Measurements from ENCODE around the gene L1CAM.
A peak's percentile ranks its signal among the peaks of the same experiment; 100 is the strongest.

L1CAM gene, protein sequence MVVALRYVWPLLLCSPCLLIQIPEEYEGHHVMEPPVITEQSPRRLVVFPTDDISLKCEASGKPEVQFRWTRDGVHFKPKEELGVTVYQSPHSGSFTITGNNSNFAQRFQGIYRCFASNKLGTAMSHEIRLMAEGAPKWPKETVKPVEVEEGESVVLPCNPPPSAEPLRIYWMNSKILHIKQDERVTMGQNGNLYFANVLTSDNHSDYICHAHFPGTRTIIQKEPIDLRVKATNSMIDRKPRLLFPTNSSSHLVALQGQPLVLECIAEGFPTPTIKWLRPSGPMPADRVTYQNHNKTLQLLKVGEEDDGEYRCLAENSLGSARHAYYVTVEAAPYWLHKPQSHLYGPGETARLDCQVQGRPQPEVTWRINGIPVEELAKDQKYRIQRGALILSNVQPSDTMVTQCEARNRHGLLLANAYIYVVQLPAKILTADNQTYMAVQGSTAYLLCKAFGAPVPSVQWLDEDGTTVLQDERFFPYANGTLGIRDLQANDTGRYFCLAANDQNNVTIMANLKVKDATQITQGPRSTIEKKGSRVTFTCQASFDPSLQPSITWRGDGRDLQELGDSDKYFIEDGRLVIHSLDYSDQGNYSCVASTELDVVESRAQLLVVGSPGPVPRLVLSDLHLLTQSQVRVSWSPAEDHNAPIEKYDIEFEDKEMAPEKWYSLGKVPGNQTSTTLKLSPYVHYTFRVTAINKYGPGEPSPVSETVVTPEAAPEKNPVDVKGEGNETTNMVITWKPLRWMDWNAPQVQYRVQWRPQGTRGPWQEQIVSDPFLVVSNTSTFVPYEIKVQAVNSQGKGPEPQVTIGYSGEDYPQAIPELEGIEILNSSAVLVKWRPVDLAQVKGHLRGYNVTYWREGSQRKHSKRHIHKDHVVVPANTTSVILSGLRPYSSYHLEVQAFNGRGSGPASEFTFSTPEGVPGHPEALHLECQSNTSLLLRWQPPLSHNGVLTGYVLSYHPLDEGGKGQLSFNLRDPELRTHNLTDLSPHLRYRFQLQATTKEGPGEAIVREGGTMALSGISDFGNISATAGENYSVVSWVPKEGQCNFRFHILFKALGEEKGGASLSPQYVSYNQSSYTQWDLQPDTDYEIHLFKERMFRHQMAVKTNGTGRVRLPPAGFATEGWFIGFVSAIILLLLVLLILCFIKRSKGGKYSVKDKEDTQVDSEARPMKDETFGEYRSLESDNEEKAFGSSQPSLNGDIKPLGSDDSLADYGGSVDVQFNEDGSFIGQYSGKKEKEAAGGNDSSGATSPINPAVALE

DNA sequence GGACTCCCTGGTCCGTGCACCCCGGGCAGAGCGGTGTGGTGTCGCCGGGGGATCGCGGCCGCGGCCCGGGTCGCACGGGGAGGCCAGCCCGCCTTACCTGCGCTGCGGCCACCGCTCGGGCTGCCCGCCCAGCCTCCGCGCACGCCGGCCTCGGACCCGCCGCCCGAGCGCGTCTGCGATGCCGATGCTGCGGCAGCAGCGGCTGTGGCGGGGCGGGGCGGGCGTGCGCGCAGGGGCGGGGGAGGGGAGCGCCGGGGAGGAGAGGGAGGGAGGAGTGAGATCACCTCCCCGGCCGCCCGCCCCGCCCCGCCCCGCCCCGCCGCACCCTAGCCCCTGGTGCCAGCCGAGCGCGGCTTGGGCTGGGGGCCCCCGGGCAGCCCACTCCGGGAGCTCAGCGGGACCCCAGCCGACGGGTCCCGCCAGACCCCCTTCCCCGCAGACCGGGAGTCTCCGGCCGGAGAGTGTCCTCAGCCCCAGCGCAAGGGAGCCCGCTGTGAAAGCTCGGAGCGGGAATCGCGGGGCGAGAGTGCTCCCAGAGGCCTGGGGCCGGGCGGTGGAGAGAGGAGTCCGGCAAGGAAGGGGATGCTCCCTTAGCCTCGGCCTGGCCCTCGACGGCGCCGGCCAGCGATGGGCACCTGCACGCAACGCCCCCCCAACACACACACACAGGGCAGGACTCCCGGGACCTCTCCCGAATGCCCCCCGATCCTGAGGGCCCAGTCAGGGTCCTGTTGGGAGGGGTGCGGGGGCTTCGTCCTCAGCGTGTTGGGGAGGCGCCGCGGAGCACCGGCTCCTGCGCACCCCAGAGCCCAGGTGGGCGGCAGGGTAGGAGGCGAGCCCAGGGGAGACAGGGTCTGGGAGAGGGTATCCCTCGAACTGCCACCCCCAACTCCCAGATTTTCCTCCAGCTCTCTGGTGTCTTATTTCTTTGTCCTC is at the start of gene L1CAM:
L1CAM (minus strand) TSS at position 206 of the 936 bp plus-strand sequence. CDS start 10,337 bp downstream, outside the sequence.
- ChIA-PET CTCF (interaction anchor here (0.5 to 1.7 kb wide), 3 partner anchors 8 to 69 kb away, joined by 3 to 8 read pairs (median 3); no protein-coding TSS in a partner anchor), POLR2A (interaction anchor here (0.5 to 1.4 kb wide), 3 partner anchors 10 to 42 kb away, joined by 3 read pairs; no protein-coding TSS in a partner anchor)
- peak within 1 kb of the TSS; percentile 12 for H3K4me3 ChIP-seq (ENCODE audit: low read depth, low read length)
- H3K9me3 ChIP-seq (ENCODE audit: control insufficient read depth, insufficient read depth, low read depth, low read length), result no peaks in the 10 kb centered on the region
- no peaks in the 10 kb centered on the region for H3K36me3 ChIP-seq (ENCODE audit: control insufficient read depth in 2 of 2, insufficient read depth in 1 of 2, low read length in 2 of 2)
- no peaks in the 10 kb centered on the region for H3K4me1 ChIP-seq (ENCODE audit: control insufficient read depth, insufficient read depth, low read length)
- H3K27ac ChIP-seq (ENCODE audit: extremely low read depth, low read depth, low read length), result no peak within 1 kb of the TSS
- TF ChIP-seq, protein P1, sequence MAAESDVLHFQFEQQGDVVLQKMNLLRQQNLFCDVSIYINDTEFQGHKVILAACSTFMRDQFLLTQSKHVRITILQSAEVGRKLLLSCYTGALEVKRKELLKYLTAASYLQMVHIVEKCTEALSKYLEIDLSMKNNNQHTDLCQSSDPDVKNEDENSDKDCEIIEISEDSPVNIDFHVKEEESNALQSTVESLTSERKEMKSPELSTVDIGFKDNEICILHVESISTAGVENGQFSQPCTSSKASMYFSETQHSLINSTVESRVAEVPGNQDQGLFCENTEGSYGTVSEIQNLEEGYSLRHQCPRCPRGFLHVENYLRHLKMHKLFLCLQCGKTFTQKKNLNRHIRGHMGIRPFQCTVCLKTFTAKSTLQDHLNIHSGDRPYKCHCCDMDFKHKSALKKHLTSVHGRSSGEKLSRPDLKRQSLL (tag by site-specific recombination; IDR thresholded peaks at IDR 0.05), result no peak
- TF ChIP-seq ZSCAN16 (tag by site-specific recombination; IDR thresholded peaks at IDR 0.05), result no peak
- TF ChIP-seq KLF1 (tag by site-specific recombination; IDR thresholded peaks at IDR 0.05), result peak; percentile 51
- no peak for TF ChIP-seq ZNF510 (tag by site-specific recombination; IDR thresholded peaks at IDR 0.05; ENCODE audit: insufficient replicate concordance)
- TF ChIP-seq, protein P2, sequence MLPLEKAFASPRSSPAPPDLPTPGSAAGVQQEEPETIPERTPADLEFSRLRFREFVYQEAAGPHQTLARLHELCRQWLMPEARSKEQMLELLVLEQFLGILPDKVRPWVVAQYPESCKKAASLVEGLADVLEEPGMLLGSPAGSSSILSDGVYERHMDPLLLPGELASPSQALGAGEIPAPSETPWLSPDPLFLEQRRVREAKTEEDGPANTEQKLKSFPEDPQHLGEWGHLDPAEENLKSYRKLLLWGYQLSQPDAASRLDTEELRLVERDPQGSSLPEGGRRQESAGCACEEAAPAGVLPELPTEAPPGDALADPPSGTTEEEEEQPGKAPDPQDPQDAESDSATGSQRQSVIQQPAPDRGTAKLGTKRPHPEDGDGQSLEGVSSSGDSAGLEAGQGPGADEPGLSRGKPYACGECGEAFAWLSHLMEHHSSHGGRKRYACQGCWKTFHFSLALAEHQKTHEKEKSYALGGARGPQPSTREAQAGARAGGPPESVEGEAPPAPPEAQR (tag by site-specific recombination; IDR thresholded peaks at IDR 0.05), result no peak
- TF ChIP-seq EGR2 (tag by site-specific recombination; IDR thresholded peaks at IDR 0.05; ENCODE audit: low read depth), result 0 out of 2 replicates have a peak, but pooled peaks have one; percentile 56
- TF ChIP-seq ZIC2 (tag by site-specific recombination; IDR thresholded peaks at IDR 0.05), result peak; percentile 55
- TF ChIP-seq ZNF140 (tag by site-specific recombination; IDR thresholded peaks at IDR 0.05), result no peak
- TF ChIP-seq, protein P3, sequence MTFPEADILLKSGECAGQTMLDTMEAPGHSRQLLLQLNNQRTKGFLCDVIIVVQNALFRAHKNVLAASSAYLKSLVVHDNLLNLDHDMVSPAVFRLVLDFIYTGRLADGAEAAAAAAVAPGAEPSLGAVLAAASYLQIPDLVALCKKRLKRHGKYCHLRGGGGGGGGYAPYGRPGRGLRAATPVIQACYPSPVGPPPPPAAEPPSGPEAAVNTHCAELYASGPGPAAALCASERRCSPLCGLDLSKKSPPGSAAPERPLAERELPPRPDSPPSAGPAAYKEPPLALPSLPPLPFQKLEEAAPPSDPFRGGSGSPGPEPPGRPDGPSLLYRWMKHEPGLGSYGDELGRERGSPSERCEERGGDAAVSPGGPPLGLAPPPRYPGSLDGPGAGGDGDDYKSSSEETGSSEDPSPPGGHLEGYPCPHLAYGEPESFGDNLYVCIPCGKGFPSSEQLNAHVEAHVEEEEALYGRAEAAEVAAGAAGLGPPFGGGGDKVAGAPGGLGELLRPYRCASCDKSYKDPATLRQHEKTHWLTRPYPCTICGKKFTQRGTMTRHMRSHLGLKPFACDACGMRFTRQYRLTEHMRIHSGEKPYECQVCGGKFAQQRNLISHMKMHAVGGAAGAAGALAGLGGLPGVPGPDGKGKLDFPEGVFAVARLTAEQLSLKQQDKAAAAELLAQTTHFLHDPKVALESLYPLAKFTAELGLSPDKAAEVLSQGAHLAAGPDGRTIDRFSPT (tag by site-specific recombination; IDR thresholded peaks at IDR 0.05), result peak; percentile 10; the same call in 1 of the 2 replicates
- TF ChIP-seq KLF7 (tag by site-specific recombination; IDR thresholded peaks at IDR 0.05; ENCODE audit: borderline replicate concordance), result 0 out of 2 replicates have a peak, but pooled peaks have one; percentile 9
- no peak for TF ChIP-seq TRIM28 (IDR thresholded peaks at IDR 0.05; ENCODE audit: borderline replicate concordance, low read length)
- TF ChIP-seq ZBTB48 (tag by site-specific recombination; IDR thresholded peaks at IDR 0.05), result peak; percentile 80
- no peak for TF ChIP-seq ZNF660 (tag by site-specific recombination; IDR thresholded peaks at IDR 0.05)
- TF ChIP-seq, protein P4, sequence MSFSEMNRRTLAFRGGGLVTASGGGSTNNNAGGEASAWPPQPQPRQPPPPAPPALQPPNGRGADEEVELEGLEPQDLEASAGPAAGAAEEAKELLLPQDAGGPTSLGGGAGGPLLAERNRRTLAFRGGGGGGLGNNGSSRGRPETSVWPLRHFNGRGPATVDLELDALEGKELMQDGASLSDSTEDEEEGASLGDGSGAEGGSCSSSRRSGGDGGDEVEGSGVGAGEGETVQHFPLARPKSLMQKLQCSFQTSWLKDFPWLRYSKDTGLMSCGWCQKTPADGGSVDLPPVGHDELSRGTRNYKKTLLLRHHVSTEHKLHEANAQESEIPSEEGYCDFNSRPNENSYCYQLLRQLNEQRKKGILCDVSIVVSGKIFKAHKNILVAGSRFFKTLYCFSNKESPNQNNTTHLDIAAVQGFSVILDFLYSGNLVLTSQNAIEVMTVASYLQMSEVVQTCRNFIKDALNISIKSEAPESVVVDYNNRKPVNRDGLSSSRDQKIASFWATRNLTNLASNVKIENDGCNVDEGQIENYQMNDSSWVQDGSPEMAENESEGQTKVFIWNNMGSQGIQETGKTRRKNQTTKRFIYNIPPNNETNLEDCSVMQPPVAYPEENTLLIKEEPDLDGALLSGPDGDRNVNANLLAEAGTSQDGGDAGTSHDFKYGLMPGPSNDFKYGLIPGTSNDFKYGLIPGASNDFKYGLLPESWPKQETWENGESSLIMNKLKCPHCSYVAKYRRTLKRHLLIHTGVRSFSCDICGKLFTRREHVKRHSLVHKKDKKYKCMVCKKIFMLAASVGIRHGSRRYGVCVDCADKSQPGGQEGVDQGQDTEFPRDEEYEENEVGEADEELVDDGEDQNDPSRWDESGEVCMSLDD (tag by site-specific recombination; IDR thresholded peaks at IDR 0.05), result 0 out of 2 replicates have a peak, but pooled peaks have one; percentile 30
- TF ChIP-seq ZBTB7A (tag by site-specific recombination; IDR thresholded peaks at IDR 0.05; ENCODE audit: low read depth), result 0 out of 2 replicates have a peak, but pooled peaks have one; percentile 26
- no peak for TF ChIP-seq SCRT2 (tag by site-specific recombination; IDR thresholded peaks at IDR 0.05)
- TF ChIP-seq ZNF501 (tag by site-specific recombination; IDR thresholded peaks at IDR 0.05), result no peak

All from HEK293 (cell line).